Adrenal gland (tissue), 5 donors: ENCODE data around the gene POLR3E.

Source experiments
- CTCF ChIP-seq, 6 experiments: fragments of 450-650 bp in 4 of 6; fragments of 200-600 bp in 2 of 6; sonication (generic) in 1 of 6; IDR thresholded peaks; 1 replicate in 5 of 6; 2 replicates in 1 of 6; pipeline versions ENCODE4 v1.5.1 to v1.8.0; 2016 to 2021; ENCODE audit warnings: antibody characterized with exemption in 6 of 6, mild to moderate bottlenecking in 2 of 6, moderate library complexity in 1 of 6
- POLR2A ChIP-seq, 2 donors: fragments of 450-650 bp; IDR thresholded peaks; one replicate each; pipeline ENCODE4 v1.6.1; 2017; ENCODE audit warnings: antibody characterized with exemption in 2 of 2, mild to moderate bottlenecking in 2 of 2, moderate library complexity in 1 of 2
- donor health status: DM: no; HTN: no; CAD: no.

- TF ChIP-seq CTCF (IDR thresholded peaks at IDR 0.05) (no peak), POLR2A (IDR thresholded peaks at IDR 0.05) (no peak)
Observed at GRCh38 chr16:22366371-22366770, 69.2 kb downstream of the POLR3E start.
